Measurements from ENCODE around the gene ODF2.

Gene ODF2

GRCh38 chr9:128540634-128541360 lies 85.0 kb downstream of the ODF2 start:
- no peak for DNase-seq

GRCh38 chr9:128546504-128546903 lies 90.7 kb downstream of the ODF2 start:
- DNase-seq: no peak

- no peak for DNase-seq
Measured at GRCh38 chr9:128548876-128549275, 93.1 kb downstream of the ODF2 start.

- peak; percentile 59 for DNase-seq
Measured at GRCh38 chr9:128550226-128550625, 94.4 kb downstream of the ODF2 start.
